Muscle layer of colon (tissue), 2 donors: ENCODE measurements around the gene SOAT2.

Experiments
- H3K27ac ChIP-seq: one replicate; pipeline ENCODE4 v1.7.0; 2013; ENCODE audit warnings: low read depth, mild to moderate bottlenecking, low read length, moderate library complexity
- H3K27me3 ChIP-seq, 2 donors: one replicate each; pipeline ENCODE4 v1.7.0; 2013; ENCODE audit warnings: low read length in 2 of 2, mild to moderate bottlenecking in 2 of 2; ENCODE audit not compliant: insufficient read depth in 2 of 2, control insufficient read depth in 1 of 2
- H3K36me3 ChIP-seq: one replicate; pipeline ENCODE4 v1.7.0; 2013; ENCODE audit warnings: mild to moderate bottlenecking, low read length; ENCODE audit not compliant: insufficient read depth
- H3K4me1 ChIP-seq: one replicate; pipeline ENCODE4 v1.7.0; 2013; ENCODE audit warnings: mild to moderate bottlenecking, low read length; ENCODE audit not compliant: insufficient read depth
- H3K4me3 ChIP-seq, 2 donors: one replicate each; pipeline ENCODE4 v1.7.0; 2013; ENCODE audit warnings: low read length in 2 of 2, low read depth in 1 of 2, mild to moderate bottlenecking in 1 of 2, moderate library complexity in 1 of 2
- H3K9ac ChIP-seq: one replicate; pipeline ENCODE4 v1.7.0; 2013; ENCODE audit warnings: low read length
- H3K9me3 ChIP-seq: one replicate; pipeline ENCODE4 v1.7.0; 2013; ENCODE audit warnings: mild to moderate bottlenecking, low read length
- donor health status: abdominal sarcoma.
- donor health status: Adenocarcinoma of cecum.

SOAT2 gene

DNA sequence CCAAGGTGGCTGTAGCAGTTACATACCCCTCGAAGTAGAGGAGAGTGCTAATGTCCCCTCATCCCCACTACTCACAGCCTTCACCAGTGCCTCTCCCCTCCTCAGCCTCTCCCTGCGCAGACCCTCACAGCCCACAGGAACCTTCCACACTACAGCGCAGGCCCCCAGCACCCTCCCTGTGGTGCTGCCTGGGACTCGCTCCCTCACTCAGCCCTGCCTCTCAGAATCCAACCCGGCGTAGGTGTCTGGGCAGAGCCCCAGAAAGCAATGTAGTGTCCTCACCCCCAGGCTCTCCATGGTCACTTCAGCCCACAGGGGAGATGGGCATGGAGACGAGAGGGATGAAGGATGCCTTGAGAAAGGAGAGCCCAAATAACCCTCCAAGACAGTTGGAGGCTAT, 66.4 kb downstream of the SOAT2 start:
- no peaks in the 10 kb centered on the region for H3K9me3 ChIP-seq
- no peak overlapping the region for H3K27ac ChIP-seq
- H3K27me3 ChIP-seq = no peaks in the 10 kb centered on the region
- no peak overlapping the region for H3K9ac ChIP-seq
- peaks cover 26% of the 10 kb centered on the region for H3K36me3 ChIP-seq
- no peak overlapping the region for H3K4me3 ChIP-seq
- H3K4me1 ChIP-seq = peaks cover 12% of the 10 kb centered on the region

DNA sequence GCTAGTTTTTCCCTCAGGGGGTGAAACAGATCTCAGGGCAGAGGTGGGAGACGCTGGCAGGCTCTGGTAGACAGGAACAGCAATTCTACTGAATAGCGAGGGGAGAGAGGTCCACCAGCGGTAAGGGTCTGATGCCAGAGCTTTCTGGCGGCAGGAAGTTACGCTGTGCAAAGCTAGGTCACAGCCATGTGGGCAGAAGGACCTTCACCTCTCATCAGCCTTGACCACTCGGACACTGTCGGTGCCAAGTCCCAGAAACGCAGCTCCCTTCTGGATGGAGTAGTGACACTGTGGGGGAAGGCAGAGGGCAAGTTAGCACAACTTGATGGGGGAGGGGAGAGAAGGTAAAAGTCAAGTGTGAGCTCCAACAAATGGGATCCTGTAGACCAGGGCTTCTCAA, 66.9 kb downstream of the SOAT2 start:
- no peak overlapping the region for H3K9ac ChIP-seq
- H3K9me3 ChIP-seq = no peaks in the 10 kb centered on the region
- no peak overlapping the region for H3K27ac ChIP-seq
- no peaks in the 10 kb centered on the region for H3K27me3 ChIP-seq
- H3K36me3 ChIP-seq = peaks cover 26% of the 10 kb centered on the region
- peaks cover 12% of the 10 kb centered on the region for H3K4me1 ChIP-seq
- no peak overlapping the region for H3K4me3 ChIP-seq

GRCh38 chr12:53170876-53171724, 67.8 kb downstream of the SOAT2 start:
- H3K4me1 ChIP-seq = peaks cover 12% of the 10 kb centered on the region
- no peak overlapping the region for H3K27ac ChIP-seq
- peaks cover 26% of the 10 kb centered on the region for H3K36me3 ChIP-seq
- H3K27me3 ChIP-seq = no peaks in the 10 kb centered on the region
- no peak overlapping the region for H3K4me3 ChIP-seq
- H3K9me3 ChIP-seq = no peaks in the 10 kb centered on the region
- no peak overlapping the region for H3K9ac ChIP-seq

GRCh38 chr12:53171725-53172329, 68.5 kb downstream of the SOAT2 start:
- peaks cover 12% of the 10 kb centered on the region for H3K4me1 ChIP-seq
- no peak overlapping the region for H3K9ac ChIP-seq
- H3K9me3 ChIP-seq = no peaks in the 10 kb centered on the region
- H3K36me3 ChIP-seq = peaks cover 26% of the 10 kb centered on the region
- H3K27ac ChIP-seq = peak overlapping the region; percentile 34
- H3K4me3 ChIP-seq = peak overlapping the region in 1 of 2 donors; percentile 20
- H3K27me3 ChIP-seq = no peaks in the 10 kb centered on the region

DNA sequence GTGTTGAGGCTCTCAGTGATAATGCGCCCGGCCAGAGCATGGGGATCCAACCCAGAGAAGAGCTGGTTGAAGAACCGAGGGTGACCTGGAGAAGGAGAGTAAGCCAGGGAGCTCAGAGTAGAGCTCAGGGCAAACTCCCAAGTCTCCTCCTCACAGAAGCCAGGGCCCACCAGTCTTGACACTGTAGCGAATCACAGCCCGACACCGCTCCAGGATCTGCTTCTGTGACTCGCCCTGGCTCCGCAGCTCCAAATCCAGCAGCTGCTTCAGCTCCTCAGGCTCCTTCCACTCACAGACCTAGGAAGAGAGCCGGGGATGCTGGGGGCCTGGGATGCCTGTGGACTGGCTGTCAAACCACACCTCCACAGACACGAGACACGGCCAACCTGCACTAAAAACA, 69.1 kb downstream of the SOAT2 start:
- H3K4me1 ChIP-seq = peaks cover 12% of the 10 kb centered on the region
- peak overlapping the region in 1 of 2 donors; percentile 20 for H3K4me3 ChIP-seq
- peaks cover 23% of the 10 kb centered on the region for H3K36me3 ChIP-seq
- no peaks in the 10 kb centered on the region for H3K9me3 ChIP-seq
- H3K27ac ChIP-seq = no peak overlapping the region
- no peaks in the 10 kb centered on the region for H3K27me3 ChIP-seq
- no peak overlapping the region for H3K9ac ChIP-seq

DNA sequence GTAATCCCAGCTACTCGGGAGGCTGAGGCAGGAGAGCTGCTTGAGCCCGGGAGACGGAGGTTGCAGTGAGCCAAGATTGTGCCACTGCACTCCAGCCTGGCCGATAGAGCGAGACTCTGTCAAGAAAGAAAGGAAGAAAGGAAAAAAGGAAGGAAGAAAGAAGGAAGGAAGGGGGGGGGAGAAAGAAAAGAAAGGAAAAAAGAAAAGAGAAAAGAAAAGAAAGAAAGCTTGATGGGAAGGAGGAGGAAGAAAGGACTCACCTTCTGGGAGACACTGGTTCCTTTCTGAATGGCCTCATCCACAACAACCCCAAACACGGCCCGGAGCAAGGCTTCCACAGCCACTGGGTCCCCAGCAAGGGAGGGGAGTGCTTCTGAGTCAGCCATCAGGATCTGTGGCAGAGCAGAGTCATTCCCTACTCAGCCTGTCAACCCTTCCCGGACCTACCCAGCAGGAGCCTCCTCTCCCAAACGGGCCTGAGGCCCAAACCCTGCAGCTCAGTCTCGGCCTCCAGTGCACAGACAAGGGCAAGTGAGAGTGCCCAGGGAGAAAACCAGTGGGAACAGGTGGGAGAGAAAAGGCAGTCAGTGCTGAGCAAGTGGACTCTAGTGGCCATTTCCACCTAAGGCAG, 69.9 kb downstream of the SOAT2 start:
- Histone ChIP-seq H3K4me1 (peaks cover 12% of the 10 kb centered on the region), H3K27me3 (no peaks in the 10 kb centered on the region), H3K36me3 (peaks cover 17% of the 10 kb centered on the region), H3K27ac (no peak overlapping the region), H3K9ac (no peak overlapping the region), H3K4me3 (no peak overlapping the region), H3K9me3 (no peaks in the 10 kb centered on the region)
